ENCODE measurements around the gene POLE.
"Not testable (repeated sequence)": the region's sequence is repeated elsewhere in the genome, so short reads cannot be mapped to it uniquely, and the experiment has no call there.

The POLE gene

GRCh38 chr12:132614861-132615578 is 72.1 kb downstream of the POLE start:
- peak in 46 of 51 donors; percentile 5 to 88 (median 60) for DNase-seq

- no peak for DNase-seq
Measured at GRCh38 chr12:132614029-132614428, 73.1 kb downstream of the POLE start.

GRCh38 chr12:132611620-132612019 is 75.5 kb downstream of the POLE start:
- DNase-seq: no peak

DNA sequence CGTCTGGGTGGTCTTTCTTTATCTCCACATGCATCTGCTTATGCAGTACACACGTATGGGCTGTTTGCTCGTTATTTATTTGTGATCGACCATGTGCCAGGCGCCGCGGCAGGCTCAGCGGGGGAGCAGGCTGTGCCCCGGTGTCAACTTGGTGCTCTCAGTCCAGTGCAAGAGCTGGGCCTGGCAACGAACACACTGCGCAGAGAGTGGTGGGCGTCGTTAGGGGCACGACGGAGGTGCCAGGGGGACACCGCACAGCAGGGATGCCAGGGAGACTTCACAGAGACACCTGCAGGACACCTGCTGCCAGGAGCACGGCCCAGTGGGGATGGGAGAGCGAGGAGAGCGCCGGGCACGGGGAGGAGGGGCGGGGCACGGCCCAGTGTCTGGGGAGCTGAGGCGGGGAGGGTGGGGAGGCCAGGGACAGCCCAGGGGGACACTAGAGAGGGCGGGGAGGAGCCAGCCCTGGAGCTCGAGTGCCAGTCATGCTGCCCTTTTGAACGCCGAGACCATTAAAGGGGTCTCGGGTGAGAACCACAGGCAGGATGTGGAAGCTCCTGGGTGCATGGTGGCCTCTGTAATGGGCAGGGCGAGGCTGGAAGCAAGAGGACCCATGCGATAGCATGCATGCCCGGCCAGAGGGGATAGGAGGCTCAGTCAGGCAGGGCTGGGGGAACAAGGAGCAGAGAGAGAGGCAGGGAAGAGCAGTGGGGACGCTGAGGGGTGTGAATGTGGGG is 76.1 kb downstream of the POLE start:
- DNase-seq: no peak

- DNase-seq: peak in 10 of 51 donors; percentile 7 to 39 (median 16)
Measured at GRCh38 chr12:132610051-132610759, 76.9 kb downstream of the POLE start, which contains the start of gene LRCOL1. LRCOL1 (minus strand) TSS chr12:132610582; CDS start chr12:132606251, 4,331 bp downstream.

DNA sequence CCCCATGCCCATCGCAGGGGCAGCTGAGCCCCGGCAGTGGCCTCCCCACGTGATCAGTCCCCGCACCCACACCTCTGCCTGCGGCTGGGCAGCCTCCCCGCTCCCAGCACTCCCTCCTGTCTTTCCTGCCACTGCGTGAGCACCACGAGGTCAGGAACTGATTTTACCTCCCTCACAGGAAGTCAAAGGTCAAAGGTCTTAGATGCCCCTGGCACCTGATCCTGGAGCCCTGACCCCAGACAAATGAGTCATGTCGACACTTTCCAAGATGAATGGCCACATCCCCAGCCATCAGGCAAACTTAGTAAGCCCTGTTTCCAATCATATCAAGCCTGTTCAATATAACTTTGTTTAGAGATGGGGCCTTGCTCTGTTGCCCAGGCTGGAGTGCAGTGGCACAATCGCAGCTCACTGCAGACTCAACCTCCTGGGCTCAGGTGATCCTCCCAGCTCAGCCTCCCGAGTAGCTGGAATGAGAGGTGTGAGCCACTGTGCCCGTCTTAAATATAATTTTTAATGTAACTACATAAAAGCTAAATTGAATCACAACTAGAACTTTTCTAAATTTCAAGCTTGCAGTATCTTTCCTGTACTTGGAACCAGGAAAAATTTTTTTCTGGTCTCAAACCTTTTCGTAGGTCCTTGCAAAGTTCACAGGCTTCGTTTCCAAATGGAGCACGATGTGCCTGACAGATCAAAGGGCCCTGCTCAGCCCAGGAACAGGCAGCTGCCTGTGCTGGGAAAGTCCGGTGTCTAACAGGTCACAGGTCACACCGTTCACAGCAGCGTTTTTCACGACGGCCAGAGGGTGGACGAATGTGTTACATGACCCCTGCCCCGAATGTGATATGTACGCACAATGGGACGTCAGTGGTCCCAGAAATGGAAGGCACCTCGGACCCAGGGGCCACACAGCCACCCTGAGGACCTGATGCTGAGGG is 78.6 kb downstream of the POLE start:
- DNase-seq: no peak

- DNase-seq: no peak
Measured at GRCh38 chr12:132606927-132607326, 80.2 kb downstream of the POLE start.

DNA sequence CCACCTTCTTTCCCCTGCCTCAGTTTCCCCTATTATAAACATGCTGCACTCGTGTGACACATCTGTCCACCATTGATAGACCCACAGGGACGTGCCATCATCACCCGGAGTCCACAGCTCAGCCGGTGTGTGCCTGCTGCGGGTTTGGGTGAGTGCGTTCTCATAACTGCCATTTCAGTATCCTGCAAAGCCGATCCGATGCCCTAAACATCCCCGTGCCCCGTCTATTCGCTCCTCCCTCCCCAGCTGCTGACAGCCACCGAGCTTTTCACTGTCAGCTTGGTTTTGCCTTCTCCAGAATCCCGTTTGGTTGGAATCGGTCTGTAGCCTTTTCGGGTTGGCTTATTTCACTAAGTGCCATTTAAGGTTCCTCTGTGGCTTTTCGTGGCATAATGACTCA is 80.7 kb downstream of the POLE start:
- no peak for DNase-seq

DNA sequence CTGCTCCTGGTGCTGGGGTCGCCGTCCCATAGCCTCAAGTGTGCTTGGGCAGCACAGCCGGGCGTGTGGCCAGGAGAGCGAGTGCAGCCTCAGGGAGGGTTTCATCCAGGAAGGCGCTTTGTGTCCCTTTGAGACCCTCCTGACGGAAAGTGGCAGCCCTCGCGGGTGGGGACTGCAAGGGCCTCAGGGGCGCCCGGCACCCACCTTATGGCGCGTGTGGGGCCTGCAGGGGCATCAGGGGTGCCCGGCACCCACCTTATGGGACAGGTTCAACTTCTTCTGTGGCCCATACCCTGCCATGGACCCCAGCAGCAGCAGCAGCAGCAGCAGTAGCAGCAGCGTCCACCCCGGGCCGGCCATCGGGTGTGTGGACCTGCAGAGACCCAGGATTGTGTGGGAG is 81.2 kb downstream of the POLE start:
- no peak for DNase-seq

DNA sequence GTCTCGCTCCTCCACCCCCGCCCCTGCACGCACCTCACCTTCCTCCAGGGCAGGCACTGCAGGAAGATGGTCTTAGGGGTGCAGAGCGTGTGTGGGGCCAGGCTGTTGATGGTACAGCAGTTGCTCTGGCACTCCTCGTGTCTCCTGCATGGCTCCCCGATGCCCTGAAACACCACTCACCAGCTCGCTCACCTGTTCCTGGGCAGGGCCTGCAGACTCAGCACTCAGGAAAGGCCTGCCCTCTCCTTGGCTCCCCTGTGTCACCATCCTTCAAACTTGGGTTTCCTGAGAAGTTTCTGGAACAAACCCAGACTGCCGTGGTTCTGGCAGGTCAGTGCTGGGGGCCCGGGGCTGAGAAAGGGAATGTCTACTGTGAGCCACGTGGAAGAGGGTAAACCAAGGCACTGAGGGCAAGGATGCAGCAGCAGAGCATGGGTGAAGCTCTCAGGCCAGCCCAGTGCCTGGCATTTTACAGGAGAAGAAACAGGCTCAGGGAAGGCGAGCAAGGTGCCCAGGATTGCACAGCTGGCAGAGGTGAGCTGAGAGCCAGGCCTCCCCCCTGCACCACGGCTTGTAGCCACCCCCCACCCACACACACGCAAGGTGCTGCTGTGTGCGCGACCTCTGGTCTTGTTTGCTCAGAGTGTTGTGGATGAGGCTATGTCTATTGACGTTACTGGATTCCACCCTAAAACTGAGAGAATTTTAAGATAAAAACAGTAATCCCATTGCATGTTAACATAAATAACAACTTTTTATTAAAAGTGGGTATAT is 82.3 kb downstream of the POLE start:
- no peak for DNase-seq

- no peak for DNase-seq
Measured at GRCh38 chr12:132604151-132604618, 83.0 kb downstream of the POLE start.

DNA sequence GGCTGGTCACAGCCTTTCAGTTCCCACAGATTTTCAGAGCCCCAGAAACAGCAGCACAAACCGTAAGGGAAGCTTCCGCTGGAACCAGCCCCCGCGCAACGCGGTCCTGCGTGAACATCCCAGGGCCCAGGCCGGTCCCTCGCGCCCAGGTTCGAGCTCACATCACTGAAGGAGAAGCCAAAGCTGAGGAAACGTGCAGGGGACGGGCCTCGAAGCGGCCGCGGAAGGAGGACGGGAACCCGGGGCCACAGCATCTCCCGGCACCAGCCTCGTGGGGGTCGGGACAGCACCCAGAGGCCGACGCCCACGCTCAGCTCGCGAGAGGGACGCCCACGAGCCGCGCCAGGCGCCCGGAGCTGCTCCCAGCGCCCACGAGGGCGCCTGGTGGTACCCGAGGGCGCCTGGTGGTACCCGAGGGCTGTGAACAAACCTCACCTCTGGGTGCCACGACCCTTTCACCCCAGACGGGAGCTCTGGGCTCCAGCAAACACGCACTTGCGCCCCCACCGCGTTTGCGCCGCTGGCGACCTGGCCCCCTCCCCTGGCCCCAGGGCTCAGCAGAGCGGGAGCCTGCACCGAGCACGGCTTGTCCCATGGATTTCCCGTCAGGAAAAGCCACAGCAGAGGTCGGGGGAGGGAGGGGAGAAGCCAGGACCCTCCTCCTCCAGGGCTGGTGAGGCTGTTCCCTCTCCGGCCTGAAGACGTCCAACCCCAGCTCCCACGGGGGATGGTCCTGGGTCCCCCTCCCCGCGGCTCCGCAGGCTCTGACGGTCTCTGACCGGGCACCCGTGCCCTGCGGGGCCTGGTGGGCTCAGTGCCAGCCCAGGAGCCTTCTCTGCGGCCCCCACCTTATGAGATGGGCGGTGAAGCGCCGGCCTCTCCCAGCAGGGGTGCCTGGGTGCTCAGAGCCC is 83.6 kb downstream of the POLE start:
- no peak for DNase-seq

GRCh38 chr12:132602572-132603239 is 84.4 kb downstream of the POLE start:
- no peak for DNase-seq

DNA sequence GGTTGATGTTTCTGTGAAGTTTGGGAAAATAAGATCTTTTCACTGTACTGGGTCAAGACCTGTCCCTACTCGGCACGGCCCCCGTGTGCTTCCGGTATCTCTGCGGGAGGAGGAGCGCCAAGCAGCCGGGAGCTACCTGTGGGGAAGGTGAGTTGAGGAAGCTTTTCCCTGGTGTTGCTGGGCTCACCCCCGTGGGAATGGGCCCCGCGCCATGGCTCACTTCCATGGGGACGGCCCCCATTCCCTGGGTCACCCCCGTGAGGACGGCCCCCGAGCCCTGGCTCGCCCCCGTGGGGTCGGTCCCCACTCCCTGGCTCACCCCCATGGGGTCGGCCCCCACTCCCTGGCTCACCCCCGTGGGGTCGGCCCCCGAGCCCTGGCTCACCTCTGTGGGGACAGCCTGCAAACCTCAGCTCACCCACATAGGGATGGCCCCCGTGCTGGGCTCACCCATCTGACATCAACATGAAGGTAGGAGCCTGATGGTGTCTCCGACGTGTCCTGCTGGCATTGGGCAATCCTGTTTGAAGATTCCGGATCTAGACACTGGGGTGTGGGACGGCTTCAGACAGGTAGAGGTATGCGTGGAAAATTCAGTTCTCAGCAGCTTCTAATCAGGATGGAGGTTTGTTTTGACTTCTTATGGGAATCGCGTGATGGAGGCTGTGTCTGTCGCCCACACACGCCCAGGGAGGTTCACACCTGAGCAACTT is 85.8 kb downstream of the POLE start:
- no peak for DNase-seq

DNA sequence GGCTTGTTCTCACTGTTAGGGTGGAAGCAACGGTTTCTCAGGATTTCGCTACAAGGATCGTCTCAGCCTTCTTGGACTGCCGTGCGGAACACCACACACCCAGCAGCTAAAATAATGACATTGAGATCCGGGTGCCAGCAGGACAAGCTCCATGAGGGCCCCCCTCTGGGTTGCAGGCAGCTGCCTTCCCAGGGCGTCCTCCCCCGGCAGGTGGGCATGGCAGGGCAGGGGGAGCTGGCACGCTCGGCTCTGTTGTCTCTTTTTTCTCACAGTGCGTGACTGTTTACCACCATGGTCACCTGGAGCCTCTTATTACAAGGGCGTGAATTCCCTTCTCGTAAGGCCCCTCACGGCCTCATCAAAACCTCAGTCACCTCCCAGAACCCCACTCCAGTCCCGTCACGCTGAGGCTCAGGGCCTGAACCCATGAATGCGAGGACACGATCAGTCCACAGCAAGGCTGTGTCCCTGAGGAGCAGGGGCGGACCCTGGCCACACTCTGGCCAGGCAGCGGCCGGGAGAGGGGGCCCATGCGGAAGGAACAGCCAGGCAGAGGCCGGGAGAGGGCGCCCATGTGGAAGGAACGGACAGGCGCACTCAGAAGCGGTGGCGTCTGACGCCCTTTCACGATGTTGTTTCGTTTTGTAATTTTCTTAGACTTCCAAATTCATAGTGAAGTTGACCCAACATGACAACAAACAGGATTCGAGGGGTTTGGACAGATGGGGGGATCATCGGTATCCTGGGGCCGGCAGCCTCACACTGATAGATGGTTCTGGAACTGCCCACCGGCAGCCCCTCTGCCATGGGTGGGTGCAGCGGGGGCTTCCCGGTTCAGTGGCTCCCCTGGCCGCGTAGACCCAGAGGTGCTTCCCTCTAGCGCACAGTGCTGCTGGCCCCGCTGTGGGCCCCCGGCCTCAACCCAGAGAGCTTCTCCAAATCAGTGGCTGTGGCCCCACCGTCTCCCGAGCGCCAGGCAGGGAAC is 86.8 kb downstream of the POLE start:
- peak in 36 of 51 donors; percentile 4 to 74 (median 35) for DNase-seq

GRCh38 chr12:132599502-132599901 is 87.6 kb downstream of the POLE start:
- DNase-seq: not testable (repeated sequence)
